Mesothelial cell of epicardium (in vitro differentiated cells): Measurements from ENCODE around the gene SUPT4H1. TPM values are rescaled to one million over a fixed set of nuclear protein-coding genes. Genes with fewer than 3 reads are reported as not detected.
"Not testable (repeated sequence)": the region's sequence is repeated elsewhere in the genome, so short reads cannot be mapped to it uniquely, and the experiment has no call there.

Source experiments
- DNase-seq, 2 experiments: peaks; one replicate each; pipeline ENCODE4 v3.0.0; 2021; ENCODE audit warnings: low spot score in 2 of 2; ENCODE audit not compliant: unreplicated experiment in 2 of 2
- H3K27ac Mint-ChIP-seq: 2 replicates; pipeline ENCODE4 v1.8.0; 2021; ENCODE audit warnings: mixed read lengths
- H3K27me3 Mint-ChIP-seq: 2 replicates; pipeline ENCODE4 v1.8.0; 2021; ENCODE audit warnings: low read depth, mixed read lengths
- H3K36me3 Mint-ChIP-seq: 2 replicates; pipeline ENCODE4 v1.8.0; 2021; ENCODE audit warnings: mixed read lengths
- H3K4me1 Mint-ChIP-seq: 2 replicates; pipeline ENCODE4 v1.8.0; 2021; ENCODE audit warnings: mixed read lengths
- H3K4me3 Mint-ChIP-seq: 2 replicates; pipeline ENCODE4 v1.8.0; 2021; ENCODE audit warnings: mild to moderate bottlenecking, moderate library complexity, mixed read lengths
- H3K9me3 Mint-ChIP-seq: 2 replicates; pipeline ENCODE4 v1.8.0; 2021; ENCODE audit warnings: mixed read lengths
- CTCF ChIP-seq: fragments of 200-600 bp; sonication (generic); IDR thresholded peaks from one replicate; pipeline ENCODE4 v1.5.0; 2021; ENCODE audit warnings: antibody characterized with exemption; ENCODE audit not compliant: unreplicated experiment
- total RNA-seq: library from RNA; stranded (reverse); gene quantifications from 3 replicates; pipeline ENCODE4 v1.2.1, GENCODE V29; 2021

The SUPT4H1 gene
- total RNA-seq, 1 donor from 2014 or later = 76.8 TPM

- peaks cover 33% of the 10 kb centered on the region for H3K36me3 Mint-ChIP-seq
- DNase-seq = no peak
- H3K4me3 Mint-ChIP-seq = no peak overlapping the region
These were observed 7.8 kb downstream of the SUPT4H1 start for GRCh38 chr17:58344047-58344790.

DNA sequence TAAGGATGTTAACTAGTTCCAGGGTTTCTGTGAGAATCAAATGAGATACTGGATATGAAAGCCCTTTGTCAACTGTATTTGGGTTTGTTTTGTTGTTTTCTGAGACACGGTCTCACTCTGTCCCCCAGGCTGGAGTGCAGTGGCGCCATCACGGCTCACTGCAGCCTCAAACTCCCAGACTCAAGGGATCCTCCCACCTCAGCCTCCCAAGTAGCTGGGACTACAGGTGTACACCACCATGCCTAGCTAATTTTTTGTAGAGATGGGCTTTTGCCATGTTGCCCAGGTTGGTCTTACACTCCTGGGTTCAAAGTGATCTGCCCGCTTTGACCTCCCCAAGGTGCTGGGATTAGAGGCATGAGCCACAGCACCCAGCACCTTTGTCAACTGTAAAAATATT is 8.9 kb downstream of the SUPT4H1 start:
- no peak for DNase-seq
- Mint-ChIP-seq H3K27me3 (no peaks in the 10 kb centered on the region), H3K36me3 (peaks cover 27% of the 10 kb centered on the region), H3K27ac (no peak overlapping the region), H3K4me1 (peaks cover 13% of the 10 kb centered on the region), H3K9me3 (no peaks in the 10 kb centered on the region), H3K4me3 (no peak overlapping the region)
- no peak for TF ChIP-seq CTCF

More at GRCh38 chr17:58344047-58344790, 7.8 kb downstream of the SUPT4H1 start:
- no peak overlapping the region for H3K27ac Mint-ChIP-seq
- H3K27me3 Mint-ChIP-seq = no peaks in the 10 kb centered on the region
- TF ChIP-seq CTCF = no peak
- H3K4me1 Mint-ChIP-seq = peaks cover 2% of the 10 kb centered on the region
- no peaks in the 10 kb centered on the region for H3K9me3 Mint-ChIP-seq

DNA sequence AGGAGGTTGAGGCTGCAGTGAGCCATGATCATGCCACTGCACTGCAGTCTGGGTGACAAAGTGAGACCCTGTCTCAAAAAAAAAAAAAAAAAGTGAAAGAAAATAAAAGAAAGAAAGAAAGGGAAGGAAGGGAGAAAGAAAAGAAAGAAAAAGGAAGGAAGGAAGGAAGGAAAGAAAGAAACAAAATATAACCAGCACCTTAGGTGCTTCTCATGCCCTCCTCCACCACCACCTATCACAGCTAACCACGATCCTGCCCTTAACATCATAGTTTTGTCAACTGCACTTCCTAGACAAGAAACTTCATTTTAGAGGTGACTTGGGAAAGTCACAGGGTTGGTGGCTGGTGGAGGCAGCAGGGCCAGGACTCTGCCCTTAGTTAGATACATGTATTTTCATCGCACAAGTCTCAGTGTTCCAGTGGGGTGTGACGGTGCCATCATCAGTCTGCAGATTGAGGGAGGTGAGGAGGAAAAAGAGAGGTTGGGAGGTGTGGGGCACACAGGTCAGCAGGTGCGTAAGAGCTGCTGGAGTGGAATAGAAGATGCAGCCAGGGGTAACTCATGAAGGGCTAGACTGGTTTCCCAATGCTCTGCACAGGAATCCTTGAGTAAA is 10.0 kb downstream of the SUPT4H1 start:
- no peak overlapping the region for H3K27ac Mint-ChIP-seq
- H3K27me3 Mint-ChIP-seq = no peaks in the 10 kb centered on the region
- H3K4me3 Mint-ChIP-seq = no peak overlapping the region
- TF ChIP-seq CTCF = no peak
- no peak for DNase-seq
- peaks cover 22% of the 10 kb centered on the region for H3K36me3 Mint-ChIP-seq
- H3K4me1 Mint-ChIP-seq = peaks cover 24% of the 10 kb centered on the region
- H3K9me3 Mint-ChIP-seq = no peaks in the 10 kb centered on the region

GRCh38 chr17:58341136-58341860 is 10.7 kb downstream of the SUPT4H1 start:
- DNase-seq, H3K27me3 Mint-ChIP-seq, H3K27ac Mint-ChIP-seq, H3K4me3 Mint-ChIP-seq, H3K9me3 Mint-ChIP-seq: not testable (repeated sequence)
- peaks cover 31% of the 10 kb centered on the region for H3K4me1 Mint-ChIP-seq
- H3K36me3 Mint-ChIP-seq = peaks cover 19% of the 10 kb centered on the region

DNA sequence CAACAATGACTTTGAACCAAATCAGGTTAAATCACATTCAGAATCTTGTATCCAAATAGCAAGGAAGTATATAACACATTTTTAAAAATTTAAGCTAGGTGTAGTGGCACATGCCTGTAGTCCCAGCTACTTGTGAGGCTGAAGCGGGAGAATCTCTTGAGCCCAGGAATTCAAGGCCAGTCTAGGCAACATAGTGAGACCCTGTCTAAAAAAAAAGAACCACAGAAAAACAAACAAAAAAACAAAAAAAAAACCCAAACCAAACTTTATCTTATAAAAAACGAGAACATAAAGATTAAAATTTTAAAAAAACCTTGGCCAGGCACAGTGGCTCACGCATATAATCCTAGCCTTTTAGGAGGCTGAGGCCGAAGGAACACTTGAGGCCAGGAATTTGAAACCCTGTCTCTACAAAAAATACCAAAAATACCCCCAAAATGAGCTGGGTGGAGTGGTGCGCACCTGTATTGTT is 11.6 kb downstream of the SUPT4H1 start:
- Mint-ChIP-seq H3K27ac (no peak overlapping the region), H3K4me3 (no peak overlapping the region), H3K9me3 (no peaks in the 10 kb centered on the region), H3K27me3 (no peaks in the 10 kb centered on the region), H3K4me1 (peaks cover 40% of the 10 kb centered on the region), H3K36me3 (peaks cover 12% of the 10 kb centered on the region)
- no peak for TF ChIP-seq CTCF
- DNase-seq = no peak
